Left hindlimb (tissue), 1 donor: ENCODE data around the gene KMT5C.

ENCODE experiments used
- DNase-seq: peaks from one replicate; pipeline ENCODE4 v3.0.0-alpha.2; 2018

KMT5C gene

GRCh38 chr19:55339105-55339888, at the start of gene KMT5C:
KMT5C (plus strand) TSS chr19:55339876; CDS start chr19:55341937, 2,061 bp downstream.
- DNase-seq, result peak; percentile 100

- DNase-seq, result no peak
Measured at GRCh38 chr19:55297267-55297666, 42.4 kb upstream of the KMT5C start.

GRCh38 chr19:55299991-55300390, 39.7 kb upstream of the KMT5C start:
- DNase-seq, result no peak

- DNase-seq, result no peak
Measured at GRCh38 chr19:55300886-55301458, 38.7 kb upstream of the KMT5C start.

- peak; percentile 90 for DNase-seq
Measured at GRCh38 chr19:55301459-55302317, 38.0 kb upstream of the KMT5C start.

- no peak for DNase-seq
Measured at GRCh38 chr19:55302318-55302703, 37.4 kb upstream of the KMT5C start.

GRCh38 chr19:55303477-55303876, 36.2 kb upstream of the KMT5C start:
- DNase-seq, result no peak

GRCh38 chr19:55304279-55304978, 35.2 kb upstream of the KMT5C start:
- no peak for DNase-seq

- no peak for DNase-seq
Measured at GRCh38 chr19:55304980-55305379, 34.7 kb upstream of the KMT5C start.

- no peak for DNase-seq
Measured at GRCh38 chr19:55305491-55305890, 34.2 kb upstream of the KMT5C start.

GRCh38 chr19:55305983-55306562, 33.6 kb upstream of the KMT5C start:
- DNase-seq, result no peak

- no peak for DNase-seq
Measured at GRCh38 chr19:55306712-55307111, 33.0 kb upstream of the KMT5C start.

- DNase-seq, result no peak
Measured at GRCh38 chr19:55308281-55308680, 31.4 kb upstream of the KMT5C start.

GRCh38 chr19:55309448-55309847, 30.2 kb upstream of the KMT5C start:
- DNase-seq, result no peak

GRCh38 chr19:55310498-55310897, 29.2 kb upstream of the KMT5C start:
- DNase-seq, result no peak

GRCh38 chr19:55311397-55311796, 28.3 kb upstream of the KMT5C start:
- no peak for DNase-seq

GRCh38 chr19:55311797-55312196, 27.9 kb upstream of the KMT5C start:
- DNase-seq, result no peak

GRCh38 chr19:55312621-55313512, 26.8 kb upstream of the KMT5C start:
- DNase-seq, result no peak

- no peak for DNase-seq
Measured at GRCh38 chr19:55314396-55314795, 25.3 kb upstream of the KMT5C start.

- no peak for DNase-seq
Measured at GRCh38 chr19:55315956-55316525, 23.6 kb upstream of the KMT5C start.

- DNase-seq, result no peak
Measured at GRCh38 chr19:55316646-55317045, 23.0 kb upstream of the KMT5C start.
